ENCODE measurements around the gene MYOD1. TPM values are rescaled to one million over a fixed set of nuclear protein-coding genes. Genes with fewer than 3 reads are reported as not detected.

MYOD1 gene
- total and polyA plus RNA-seq, 9 of the 15 experiments (the other 6 are each of a cell fraction or from before 2014, with no cell fraction given): not detected

DNA sequence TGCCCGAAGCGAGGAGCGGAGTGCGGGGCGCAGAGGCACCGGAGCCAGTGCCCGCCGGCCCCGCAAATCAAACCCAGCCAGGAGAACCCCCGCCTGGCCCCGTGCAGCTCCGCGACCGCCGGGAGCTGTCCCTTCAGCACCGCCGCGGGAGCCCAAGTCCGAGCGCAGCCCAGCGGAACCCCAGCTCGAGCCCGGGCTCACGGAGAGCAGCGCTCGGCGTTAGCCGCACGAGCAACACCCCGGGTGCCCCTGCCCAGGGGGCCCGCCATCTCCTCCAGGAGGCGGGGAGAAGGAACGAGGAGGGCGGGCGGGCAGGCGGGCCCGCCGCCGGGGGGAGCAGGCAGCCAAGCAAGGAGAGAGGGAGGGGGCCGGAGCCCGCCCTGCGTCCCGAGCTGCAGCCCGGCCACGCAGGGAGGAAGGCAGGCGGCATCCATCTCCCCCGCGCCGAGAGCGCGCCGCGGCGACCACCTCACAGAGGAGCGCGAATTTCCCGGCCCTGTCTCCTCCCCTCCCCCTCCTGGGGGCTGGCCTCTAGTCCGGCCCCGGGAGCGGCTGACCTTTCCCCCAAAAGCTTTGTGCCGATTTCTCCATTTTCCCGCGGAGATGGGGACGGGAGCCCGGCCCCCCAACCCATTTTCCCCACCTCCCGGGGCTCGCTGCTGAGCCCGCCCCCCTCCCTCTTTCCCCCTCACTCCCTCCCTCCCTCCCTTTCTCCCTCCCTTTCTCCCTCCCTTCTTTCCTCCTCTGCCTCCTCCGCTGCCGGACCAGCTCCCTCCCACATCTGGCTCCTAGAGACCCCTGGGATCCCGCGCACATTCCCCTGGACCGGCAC, 15.8 kb downstream of the MYOD1 start (continued):
- TF ChIP-seq, protein P1, sequence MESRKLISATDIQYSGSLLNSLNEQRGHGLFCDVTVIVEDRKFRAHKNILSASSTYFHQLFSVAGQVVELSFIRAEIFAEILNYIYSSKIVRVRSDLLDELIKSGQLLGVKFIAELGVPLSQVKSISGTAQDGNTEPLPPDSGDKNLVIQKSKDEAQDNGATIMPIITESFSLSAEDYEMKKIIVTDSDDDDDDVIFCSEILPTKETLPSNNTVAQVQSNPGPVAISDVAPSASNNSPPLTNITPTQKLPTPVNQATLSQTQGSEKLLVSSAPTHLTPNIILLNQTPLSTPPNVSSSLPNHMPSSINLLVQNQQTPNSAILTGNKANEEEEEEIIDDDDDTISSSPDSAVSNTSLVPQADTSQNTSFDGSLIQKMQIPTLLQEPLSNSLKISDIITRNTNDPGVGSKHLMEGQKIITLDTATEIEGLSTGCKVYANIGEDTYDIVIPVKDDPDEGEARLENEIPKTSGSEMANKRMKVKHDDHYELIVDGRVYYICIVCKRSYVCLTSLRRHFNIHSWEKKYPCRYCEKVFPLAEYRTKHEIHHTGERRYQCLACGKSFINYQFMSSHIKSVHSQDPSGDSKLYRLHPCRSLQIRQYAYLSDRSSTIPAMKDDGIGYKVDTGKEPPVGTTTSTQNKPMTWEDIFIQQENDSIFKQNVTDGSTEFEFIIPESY (CRISPR knock-in tag; IDR thresholded peaks at IDR 0.05): 0 out of 2 replicates have a peak, but pooled peaks have one; percentile 23
- TF ChIP-seq GATA2 (CRISPR knock-in tag; IDR thresholded peaks at IDR 0.05) (no peak), MIER1 (IDR thresholded peaks at IDR 0.05; ENCODE audit: low read depth) (peak; percentile 63; the same call in 1 of the 2 replicates), EHMT2 (IDR thresholded peaks at IDR 0.05) (peak; percentile 78; the same call in 1 of the 2 replicates)

DNA sequence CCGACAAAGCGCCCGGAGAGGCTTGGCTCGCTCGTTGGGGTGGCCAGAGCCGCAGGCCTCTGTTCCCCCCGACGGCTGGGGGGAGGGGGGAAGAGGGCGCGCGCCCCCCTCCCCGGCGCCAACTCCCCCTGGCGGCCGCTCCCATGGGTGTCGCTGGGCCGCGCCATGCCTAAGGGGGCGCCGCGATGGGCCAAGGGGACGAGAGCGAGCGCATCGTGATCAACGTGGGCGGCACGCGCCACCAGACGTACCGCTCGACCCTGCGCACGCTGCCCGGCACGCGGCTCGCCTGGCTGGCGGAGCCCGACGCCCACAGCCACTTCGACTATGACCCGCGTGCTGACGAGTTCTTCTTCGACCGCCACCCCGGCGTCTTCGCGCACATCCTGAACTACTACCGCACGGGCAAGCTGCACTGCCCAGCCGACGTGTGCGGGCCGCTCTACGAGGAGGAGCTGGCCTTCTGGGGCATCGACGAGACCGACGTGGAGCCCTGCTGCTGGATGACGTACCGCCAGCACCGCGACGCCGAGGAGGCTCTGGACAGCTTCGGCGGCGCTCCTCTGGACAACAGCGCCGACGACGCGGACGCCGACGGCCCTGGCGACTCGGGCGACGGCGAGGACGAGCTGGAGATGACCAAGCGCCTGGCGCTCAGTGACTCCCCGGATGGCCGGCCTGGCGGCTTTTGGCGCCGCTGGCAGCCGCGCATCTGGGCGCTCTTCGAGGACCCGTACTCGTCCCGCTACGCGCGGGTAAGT, 16.6 kb downstream of the MYOD1 start:
- Histone ChIP-seq H3K36me3 (ENCODE audit: control insufficient read depth, insufficient read depth, low read length) (no peaks in the 10 kb centered on the region), H3K9ac (ENCODE audit: insufficient read depth in 1 of 2, low read depth in 2 of 2, low read length in 2 of 2) (no peak overlapping the region), H3K4me1 (replicated peaks in 1 of 2; ENCODE audit: control insufficient read depth in 2 of 2, insufficient read depth in 2 of 2, low read length in 2 of 2) (peaks cover 0 to 17% of the 10 kb centered on the region in 2 experiments; a peak in 3 of 5 replicates), H3K79me2 (ENCODE audit: control insufficient read depth, insufficient read depth, low read length) (no peaks in the 10 kb centered on the region), H3K9me1 (ENCODE audit: control insufficient read depth, insufficient read depth, low read length) (no peaks in the 10 kb centered on the region), H4K20me1 (replicated peaks; ENCODE audit: control insufficient read depth, insufficient read depth, low read length) (peaks cover 18% of the 10 kb centered on the region; the same call in 1 of the 2 replicates), H3K4me2 (ENCODE audit: insufficient read depth, low read length) (no peak overlapping the region), H3K9me3 (replicated peaks; ENCODE audit: control insufficient read depth, insufficient read depth, low read depth, low read length) (no peaks in the 10 kb centered on the region), H3K27me3 (ENCODE audit: control insufficient read depth in 2 of 2, insufficient read depth in 2 of 2, low read length in 2 of 2) (peaks cover 5 to 44% of the 10 kb centered on the region in 2 experiments; a peak in 4 of 5 replicates), H2AFZ (ENCODE audit: low read depth, low read length) (no peak overlapping the region), H3K27ac (ENCODE audit: extremely low read depth, low read depth, low read length) (no peak overlapping the region), H3K4me3 (no peak overlapping the region)
- in situ Hi-C loops (cut with MboI) (no loop called here), intact Hi-C loops (cut with micrococcal nuclease) (loop anchor here (10.0 kb wide), 1 partner anchor 169 kb away; no protein-coding TSS in a partner anchor)
- ChIA-PET CTCF (ENCODE audit: low intra/inter-chr PET ratio) (no interaction called here), POLR2A (no interaction called here)
- TF ChIP-seq BCL6 (CRISPR knock-in tag; IDR thresholded peaks at IDR 0.05) (no peak), MTA1 (IDR thresholded peaks at IDR 0.05; ENCODE audit: borderline replicate concordance) (no peak)
- TF ChIP-seq, protein P2, sequence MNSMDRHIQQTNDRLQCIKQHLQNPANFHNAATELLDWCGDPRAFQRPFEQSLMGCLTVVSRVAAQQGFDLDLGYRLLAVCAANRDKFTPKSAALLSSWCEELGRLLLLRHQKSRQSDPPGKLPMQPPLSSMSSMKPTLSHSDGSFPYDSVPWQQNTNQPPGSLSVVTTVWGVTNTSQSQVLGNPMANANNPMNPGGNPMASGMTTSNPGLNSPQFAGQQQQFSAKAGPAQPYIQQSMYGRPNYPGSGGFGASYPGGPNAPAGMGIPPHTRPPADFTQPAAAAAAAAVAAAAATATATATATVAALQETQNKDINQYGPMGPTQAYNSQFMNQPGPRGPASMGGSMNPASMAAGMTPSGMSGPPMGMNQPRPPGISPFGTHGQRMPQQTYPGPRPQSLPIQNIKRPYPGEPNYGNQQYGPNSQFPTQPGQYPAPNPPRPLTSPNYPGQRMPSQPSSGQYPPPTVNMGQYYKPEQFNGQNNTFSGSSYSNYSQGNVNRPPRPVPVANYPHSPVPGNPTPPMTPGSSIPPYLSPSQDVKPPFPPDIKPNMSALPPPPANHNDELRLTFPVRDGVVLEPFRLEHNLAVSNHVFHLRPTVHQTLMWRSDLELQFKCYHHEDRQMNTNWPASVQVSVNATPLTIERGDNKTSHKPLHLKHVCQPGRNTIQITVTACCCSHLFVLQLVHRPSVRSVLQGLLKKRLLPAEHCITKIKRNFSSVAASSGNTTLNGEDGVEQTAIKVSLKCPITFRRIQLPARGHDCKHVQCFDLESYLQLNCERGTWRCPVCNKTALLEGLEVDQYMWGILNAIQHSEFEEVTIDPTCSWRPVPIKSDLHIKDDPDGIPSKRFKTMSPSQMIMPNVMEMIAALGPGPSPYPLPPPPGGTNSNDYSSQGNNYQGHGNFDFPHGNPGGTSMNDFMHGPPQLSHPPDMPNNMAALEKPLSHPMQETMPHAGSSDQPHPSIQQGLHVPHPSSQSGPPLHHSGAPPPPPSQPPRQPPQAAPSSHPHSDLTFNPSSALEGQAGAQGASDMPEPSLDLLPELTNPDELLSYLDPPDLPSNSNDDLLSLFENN (IDR thresholded peaks at IDR 0.05; ENCODE audit: low read depth in 2 of 2, low read length in 2 of 2): no peak
- TF ChIP-seq, protein P1 (CRISPR knock-in tag; IDR thresholded peaks at IDR 0.05): peak; percentile 92
- no TSS peak for BruUV-seq (replicated peaks)
- FAIRE-seq (no peak), DNase-seq (ENCODE audit: extremely low read depth in 1 of 4, low spot score in 3 of 4) (no peak), ATAC-seq (no peak)
- WGBS (ENCODE audit: insufficient coverage, low coverage, missing lambda C conversion rate): 77% methylated on average over 32 of the region's 102 CpGs
